HTR-8/SVneo (cell line): ENCODE results near the gene KLHL2.
"Not testable (repeated sequence)": the region's sequence is repeated elsewhere in the genome, so short reads cannot be mapped to it uniquely, and the experiment has no call there.

Experiments
- DNase-seq: peaks from one replicate; pipeline ENCODE4 v3.0.0; 2011; ENCODE audit warnings: low spot score, mixed read lengths; ENCODE audit not compliant: insufficient read length
- FAIRE-seq: peaks from 2 replicates; lab custom pipeline; 2011; peaks lifted over from hg19 to GRCh38; lab: Jason Lieb, UNC

The KLHL2 gene

GRCh38 chr4:165207431-165208220 lies at the start of gene KLHL2:
KLHL2 (plus strand) TSS chr4:165207561; CDS start chr4:165207877, 316 bp downstream.
- DNase-seq, result peak; percentile 68
- peak; percentile 66 for FAIRE-seq

GRCh38 chr4:165158762-165159161 lies 48.6 kb upstream of the KLHL2 start:
- no peak for DNase-seq
- no peak for FAIRE-seq

- FAIRE-seq, result no peak
Observed at GRCh38 chr4:165164257-165164656, 43.1 kb upstream of the KLHL2 start.

GRCh38 chr4:165166872-165167271 lies 40.5 kb upstream of the KLHL2 start:
- not testable (repeated sequence) for FAIRE-seq, DNase-seq

More at GRCh38 chr4:165164257-165164656, 43.1 kb upstream of the KLHL2 start:
- DNase-seq, result no peak

GRCh38 chr4:165167650-165168049 lies 39.7 kb upstream of the KLHL2 start:
- DNase-seq, result no peak
- FAIRE-seq, result peak; percentile 9

GRCh38 chr4:165170819-165171218 lies 36.5 kb upstream of the KLHL2 start:
- FAIRE-seq, result no peak

GRCh38 chr4:165175470-165175869 lies 31.9 kb upstream of the KLHL2 start:
- not testable (repeated sequence) for DNase-seq, FAIRE-seq

More at GRCh38 chr4:165170819-165171218, 36.5 kb upstream of the KLHL2 start:
- DNase-seq, result no peak

- FAIRE-seq, result no peak
- DNase-seq, result no peak
Observed at GRCh38 chr4:165175879-165176278, 31.5 kb upstream of the KLHL2 start.

GRCh38 chr4:165177725-165178666 lies 29.4 kb upstream of the KLHL2 start:
- DNase-seq (no peak), FAIRE-seq (no peak)

- DNase-seq (no peak), FAIRE-seq (no peak)
Observed at GRCh38 chr4:165184220-165184619, 23.1 kb upstream of the KLHL2 start.

- not testable (repeated sequence) for FAIRE-seq
Observed at GRCh38 chr4:165184998-165185397, 22.4 kb upstream of the KLHL2 start.

GRCh38 chr4:165185448-165185847 lies 21.9 kb upstream of the KLHL2 start:
- DNase-seq (no peak), FAIRE-seq (no peak)

More at GRCh38 chr4:165184998-165185397, 22.4 kb upstream of the KLHL2 start:
- DNase-seq, result not testable (repeated sequence)

GRCh38 chr4:165190591-165191347 lies 16.6 kb upstream of the KLHL2 start:
- no peak for FAIRE-seq

GRCh38 chr4:165191348-165191656 lies 16.1 kb upstream of the KLHL2 start:
- DNase-seq (no peak), FAIRE-seq (no peak)

More at GRCh38 chr4:165190591-165191347, 16.6 kb upstream of the KLHL2 start:
- no peak for DNase-seq

- DNase-seq (no peak), FAIRE-seq (no peak)
Observed at GRCh38 chr4:165191814-165192499, 15.4 kb upstream of the KLHL2 start.

GRCh38 chr4:165192500-165192898 lies 14.9 kb upstream of the KLHL2 start:
- DNase-seq (no peak), FAIRE-seq (no peak)

GRCh38 chr4:165192956-165193355 lies 14.4 kb upstream of the KLHL2 start:
- no peak for FAIRE-seq
- DNase-seq, result no peak

GRCh38 chr4:165194368-165194767 lies 13.0 kb upstream of the KLHL2 start:
- no peak for DNase-seq
- FAIRE-seq, result no peak

- no peak for FAIRE-seq
- no peak for DNase-seq
Observed at GRCh38 chr4:165198329-165198728, 9.0 kb upstream of the KLHL2 start.

GRCh38 chr4:165199286-165199685 lies 8.1 kb upstream of the KLHL2 start:
- DNase-seq (no peak), FAIRE-seq (no peak)
